Frontal cortex (tissue), 4 donors: ENCODE data around the gene LLGL1. TPM values are rescaled to one million over a fixed set of nuclear protein-coding genes. Genes with fewer than 3 reads are reported as not detected.
"Not testable (repeated sequence)": the region's sequence is repeated elsewhere in the genome, so short reads cannot be mapped to it uniquely, and the experiment has no call there.

Experiments
- DNase-seq, 2 donors: peaks; one replicate each; pipeline ENCODE4 v3.0.0; 2012; ENCODE audit warnings: low spot score in 2 of 2
- FAIRE-seq: peaks from 2 replicates; lab custom pipeline; 2012; peaks lifted over from hg19 to GRCh38; lab: Jason Lieb, UNC
- total RNA-seq: library from RNA; depleted of rRNA; stranded (reverse); fragments of >200 nt; gene quantifications from one replicate; pipeline ENCODE4 v1.2.3, GENCODE V29; 2014
- donor health status: control.
- donor health status: control.
- donor health status: control.

Gene LLGL1
- total RNA-seq, 1 donor from 2014 or later = 30.2 TPM

- no peak for DNase-seq
- no peak for FAIRE-seq
These were observed 34.2 kb upstream of the LLGL1 start for GRCh38 chr17:18191236-18191667.

- FAIRE-seq (no peak), DNase-seq (no peak)
These were observed 33.5 kb upstream of the LLGL1 start for GRCh38 chr17:18191967-18192366.

GRCh38 chr17:18194394-18194793 is 31.0 kb upstream of the LLGL1 start:
- no peak for FAIRE-seq

GRCh38 chr17:18194804-18195203 is 30.6 kb upstream of the LLGL1 start:
- DNase-seq = no peak
- no peak for FAIRE-seq

More at GRCh38 chr17:18194394-18194793, 31.0 kb upstream of the LLGL1 start:
- DNase-seq = no peak

- no peak for DNase-seq
- FAIRE-seq = no peak
These were observed 30.2 kb upstream of the LLGL1 start for GRCh38 chr17:18195246-18195645.

GRCh38 chr17:18197535-18198194 is 27.8 kb upstream of the LLGL1 start:
- FAIRE-seq = no peak

GRCh38 chr17:18198530-18198929 is 26.9 kb upstream of the LLGL1 start:
- no peak for DNase-seq
- no peak for FAIRE-seq

More at GRCh38 chr17:18197535-18198194, 27.8 kb upstream of the LLGL1 start:
- DNase-seq = no peak

- no peak for DNase-seq
- no peak for FAIRE-seq
These were observed 24.3 kb upstream of the LLGL1 start for GRCh38 chr17:18201108-18201507.

GRCh38 chr17:18203308-18203707 is 22.1 kb upstream of the LLGL1 start:
- FAIRE-seq (no peak), DNase-seq (no peak)

- no peak for FAIRE-seq
These were observed 19.6 kb upstream of the LLGL1 start for GRCh38 chr17:18205861-18206260.

GRCh38 chr17:18206962-18207361 is 18.5 kb upstream of the LLGL1 start:
- FAIRE-seq (no peak), DNase-seq (no peak)

More at GRCh38 chr17:18205861-18206260, 19.6 kb upstream of the LLGL1 start:
- no peak for DNase-seq

GRCh38 chr17:18208092-18208491 is 17.3 kb upstream of the LLGL1 start:
- DNase-seq = no peak
- FAIRE-seq = no peak

GRCh38 chr17:18213666-18214270 is 11.7 kb upstream of the LLGL1 start:
- FAIRE-seq = no peak
- DNase-seq = no peak

GRCh38 chr17:18216906-18217305 is 8.5 kb upstream of the LLGL1 start:
- not testable (repeated sequence) for FAIRE-seq, DNase-seq

- FAIRE-seq = no peak
- peak; percentile 65 to 84 for DNase-seq
These were observed 7.9 kb upstream of the LLGL1 start for GRCh38 chr17:18217412-18218015.

- FAIRE-seq = no peak
- DNase-seq = no peak
These were observed 6.5 kb upstream of the LLGL1 start for GRCh38 chr17:18218756-18219415.

- DNase-seq = peak in 1 of 2 donors; percentile 14
These were observed 1.4 kb upstream of the LLGL1 start for GRCh38 chr17:18224053-18224386.

GRCh38 chr17:18224387-18225120 is 881 bp upstream of the LLGL1 start:
- DNase-seq = no peak
- FAIRE-seq = no peak

More at GRCh38 chr17:18224053-18224386, 1.4 kb upstream of the LLGL1 start:
- no peak for FAIRE-seq

- DNase-seq (peak in 1 of 2 donors; percentile 48), FAIRE-seq (no peak)
These were observed 328 bp downstream of the LLGL1 start for GRCh38 chr17:18225642-18226283.
